AG09309 (cell line): Measurements from ENCODE around the gene OLFM3.

Source experiments
- DNase-seq: peaks from one replicate; pipeline ENCODE4 v3.0.0-alpha.2; 2010; ENCODE audit warnings: low read depth
- H3K4me3 ChIP-seq: 2 replicates; pipeline ENCODE4 v1.5.1; 2011; ENCODE audit warnings: mild to moderate bottlenecking, low read depth, low read length, moderate library complexity; ENCODE audit not compliant: control insufficient read depth
- CTCF ChIP-seq: IDR thresholded peaks from 2 replicates; pipeline ENCODE4 v1.5.1; 2011; ENCODE audit warnings: mild to moderate bottlenecking, low read depth, low read length, inconsistent platforms; ENCODE audit not compliant: insufficient read depth, control insufficient read depth; ENCODE audit errors: missing control alignments

Gene OLFM3

GRCh38 chr1:101781201-101781831, 215.4 kb downstream of the OLFM3 start:
- no peak for DNase-seq
- no peak for TF ChIP-seq CTCF
- no peak overlapping the region for H3K4me3 ChIP-seq

GRCh38 chr1:101769520-101769919, 227.2 kb downstream of the OLFM3 start:
- H3K4me3 ChIP-seq, result no peak overlapping the region
- no peak for DNase-seq
- TF ChIP-seq CTCF, result no peak

GRCh38 chr1:101757985-101758384, 238.7 kb downstream of the OLFM3 start:
- no peak overlapping the region for H3K4me3 ChIP-seq
- no peak for TF ChIP-seq CTCF
- DNase-seq, result no peak

- no peak for DNase-seq
- no peak for TF ChIP-seq CTCF
- no peak overlapping the region for H3K4me3 ChIP-seq
These were observed 240.3 kb downstream of the OLFM3 start for GRCh38 chr1:101756411-101756810.
